Hepatocyte (in vitro differentiated cells): ENCODE data around the gene FAM234A. TPM values are rescaled to one million over a fixed set of nuclear protein-coding genes. Genes with fewer than 3 reads are reported as not detected.

Experiments
- DNase-seq: peaks from one replicate; pipeline ENCODE4 v3.0.0-alpha.2; 2016; ENCODE audit warnings: low spot score
- H2AFZ ChIP-seq: fragments of 200-600 bp; sonication (generic); 2 replicates; pipeline ENCODE4 v1.6.0; 2016; ENCODE audit warnings: antibody characterized with exemption, mild to moderate bottlenecking
- H3K27ac ChIP-seq: fragments of 200-600 bp; sonication (generic); 2 replicates; pipeline ENCODE4 v1.5.1; 2016; ENCODE audit warnings: mild to moderate bottlenecking
- H3K27me3 ChIP-seq: fragments of 200-600 bp; sonication (generic); 2 replicates; pipeline ENCODE4 v1.6.1; 2016
- H3K36me3 ChIP-seq: fragments of 200-600 bp; sonication (generic); replicated peaks from 2 replicates; pipeline ENCODE4 v1.5.1; 2016; ENCODE audit warnings: low read depth; ENCODE audit not compliant: insufficient read depth
- H3K4me1 ChIP-seq: fragments of 200-600 bp; sonication (generic); 2 replicates; pipeline ENCODE4 v1.5.1; 2016; ENCODE audit warnings: mild to moderate bottlenecking, moderate library complexity; ENCODE audit not compliant: insufficient read depth
- H3K4me2 ChIP-seq: fragments of 200-600 bp; sonication (generic); 2 replicates; pipeline ENCODE4 v1.6.0; 2016
- H3K4me3 ChIP-seq: fragments of 200-600 bp; sonication (generic); 2 replicates; pipeline ENCODE4 v1.5.1; 2016; ENCODE audit warnings: mild to moderate bottlenecking
- H3K79me2 ChIP-seq: fragments of 200-600 bp; sonication (generic); 2 replicates; pipeline ENCODE4 v1.6.0; 2017; ENCODE audit warnings: mild to moderate bottlenecking
- H3K9me2 ChIP-seq: fragments of 200-600 bp; sonication (generic); replicated peaks from 2 replicates; pipeline ENCODE4 v1.6.0; 2017; ENCODE audit warnings: mild to moderate bottlenecking; ENCODE audit not compliant: insufficient read depth
- H3K9me3 ChIP-seq: fragments of 200-600 bp; sonication (generic); 2 replicates; pipeline ENCODE4 v1.5.1; 2016; ENCODE audit warnings: low read depth, mild to moderate bottlenecking
- H4K20me1 ChIP-seq: fragments of 200-600 bp; sonication (generic); 2 replicates; pipeline ENCODE4 v1.6.0; 2016; ENCODE audit warnings: mild to moderate bottlenecking; ENCODE audit not compliant: insufficient read depth, poor library complexity, severe bottlenecking
- CTCF ChIP-seq: fragments of 200-600 bp; sonication (generic); IDR thresholded peaks from 2 replicates; pipeline ENCODE4 v1.5.1; 2016; ENCODE audit warnings: antibody characterized with exemption, mild to moderate bottlenecking; ENCODE audit not compliant: poor library complexity
- EZH2 ChIP-seq: fragments of 200-600 bp; sonication (generic); IDR thresholded peaks from 2 replicates; pipeline ENCODE4 v1.6.1; 2016; ENCODE audit warnings: antibody characterized with exemption, mild to moderate bottlenecking, borderline replicate concordance
- EZH2phosphoT487 ChIP-seq: fragments of 200-600 bp; sonication (generic); IDR thresholded peaks from one replicate; pipeline ENCODE4 v1.6.1; 2018; ENCODE audit warnings: antibody characterized with exemption, mild to moderate bottlenecking, low read depth, moderate library complexity; ENCODE audit not compliant: unreplicated experiment, severe bottlenecking
- WGBS: methylation state at CpG from one replicate; pipeline ENCODE4 v1.1.6; 2016; ENCODE audit warnings: low lambda C conversion rate; ENCODE audit errors: missing lambda C conversion rate; 5-methylcytosine and 5-hydroxymethylcytosine counted together
- polyA plus RNA-seq: library from polyadenylated mRNA; unstranded; fragments of >200 nt; fragmentation: Nextera tagmentation; extraction: Ambion mirVana; gene quantifications from 2 replicates; pipeline ENCODE4 v1.2.1, GENCODE V29; 2016
- total RNA-seq: library from RNA; depleted of rRNA; stranded (reverse); fragments of >200 nt; gene quantifications from 2 replicates; pipeline ENCODE4 v1.2.3, GENCODE V29; 2014

Gene FAM234A
- total and polyA plus RNA-seq, 2 experiments from 2014 or later = 84.1 to 106 TPM

GRCh38 chr16:287981-288920, 53.6 kb downstream of the FAM234A start:
- Histone ChIP-seq H3K9me2 (no peaks in the 10 kb centered on the region), H3K9me3 (no peaks in the 10 kb centered on the region), H3K79me2 (no peaks in the 10 kb centered on the region), H3K4me3 (no peak overlapping the region), H3K4me1 (no peaks in the 10 kb centered on the region), H2AFZ (no peak overlapping the region), H3K4me2 (no peak overlapping the region), H3K36me3 (no peaks in the 10 kb centered on the region), H3K27ac (no peak overlapping the region), H4K20me1 (no peaks in the 10 kb centered on the region), H3K27me3 (no peaks in the 10 kb centered on the region)
- no peak for TF ChIP-seq EZH2phosphoT487
- TF ChIP-seq CTCF = no peak
- no peak for TF ChIP-seq EZH2
- DNase-seq = no peak
- 95% methylated on average over 33 of the region's 33 CpGs for WGBS

GRCh38 chr16:289395-289997, 54.9 kb downstream of the FAM234A start:
- no peaks in the 10 kb centered on the region for H3K4me1 ChIP-seq
- H3K9me2 ChIP-seq = no peaks in the 10 kb centered on the region
- no peak for DNase-seq
- no peaks in the 10 kb centered on the region for H3K79me2 ChIP-seq
- no peaks in the 10 kb centered on the region for H3K27me3 ChIP-seq
- no peaks in the 10 kb centered on the region for H3K36me3 ChIP-seq
- no peak for TF ChIP-seq EZH2
- TF ChIP-seq CTCF = no peak
- no peak for TF ChIP-seq EZH2phosphoT487
- H3K27ac ChIP-seq = no peak overlapping the region
- H3K4me3 ChIP-seq = no peak overlapping the region
- no peaks in the 10 kb centered on the region for H4K20me1 ChIP-seq
- WGBS = 95% methylated on average over 22 of the region's 22 CpGs
- no peaks in the 10 kb centered on the region for H3K9me3 ChIP-seq
- H2AFZ ChIP-seq = no peak overlapping the region
- H3K4me2 ChIP-seq = no peak overlapping the region

- no peaks in the 10 kb centered on the region for H3K79me2 ChIP-seq
- H3K36me3 ChIP-seq = no peaks in the 10 kb centered on the region
- no peak overlapping the region for H3K4me2 ChIP-seq
- no peaks in the 10 kb centered on the region for H3K9me2 ChIP-seq
- H3K27ac ChIP-seq = no peak overlapping the region
- H3K4me1 ChIP-seq = no peaks in the 10 kb centered on the region
- no peaks in the 10 kb centered on the region for H4K20me1 ChIP-seq
- TF ChIP-seq EZH2phosphoT487 (no peak), CTCF (no peak)
- H3K27me3 ChIP-seq = no peaks in the 10 kb centered on the region
- WGBS = 93% methylated on average over 22 of the region's 25 CpGs
- no peak for DNase-seq
- H3K9me3 ChIP-seq = no peaks in the 10 kb centered on the region
- H2AFZ ChIP-seq = no peak overlapping the region
- H3K4me3 ChIP-seq = no peak overlapping the region
Observed at GRCh38 chr16:290015-290680, 55.5 kb downstream of the FAM234A start.
